Femur (tissue), 1 donor: ENCODE results near the gene AXIN1.
A peak's percentile ranks its signal among the peaks of the same experiment; 100 is the strongest.
"Not testable (repeated sequence)": the region's sequence is repeated elsewhere in the genome, so short reads cannot be mapped to it uniquely, and the experiment has no call there.

Source experiments
- DNase-seq: peaks from one replicate; pipeline ENCODE4 v3.0.0-alpha.2; 2017

The AXIN1 gene

DNA sequence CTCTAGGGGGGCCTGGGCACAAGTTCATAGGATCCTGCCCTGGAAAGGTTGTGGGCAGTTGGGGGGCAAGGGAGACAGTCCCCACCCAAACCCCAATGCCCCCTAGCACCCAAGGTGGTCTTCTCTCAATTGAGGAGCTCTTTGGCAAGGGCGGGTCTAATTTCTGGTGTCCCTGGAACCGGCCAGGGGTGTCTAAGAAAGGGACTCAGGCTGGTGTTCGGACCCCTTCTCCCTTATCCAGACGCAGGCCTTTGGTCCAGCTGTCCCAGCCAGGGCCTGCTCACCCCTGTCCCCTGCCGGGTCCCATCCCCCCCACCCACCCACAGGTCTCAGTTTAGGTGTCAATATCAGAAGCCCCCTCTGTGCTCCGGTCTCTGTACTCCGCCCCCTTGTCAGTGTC is 73.0 kb downstream of the AXIN1 start:
- DNase-seq, result no peak

DNA sequence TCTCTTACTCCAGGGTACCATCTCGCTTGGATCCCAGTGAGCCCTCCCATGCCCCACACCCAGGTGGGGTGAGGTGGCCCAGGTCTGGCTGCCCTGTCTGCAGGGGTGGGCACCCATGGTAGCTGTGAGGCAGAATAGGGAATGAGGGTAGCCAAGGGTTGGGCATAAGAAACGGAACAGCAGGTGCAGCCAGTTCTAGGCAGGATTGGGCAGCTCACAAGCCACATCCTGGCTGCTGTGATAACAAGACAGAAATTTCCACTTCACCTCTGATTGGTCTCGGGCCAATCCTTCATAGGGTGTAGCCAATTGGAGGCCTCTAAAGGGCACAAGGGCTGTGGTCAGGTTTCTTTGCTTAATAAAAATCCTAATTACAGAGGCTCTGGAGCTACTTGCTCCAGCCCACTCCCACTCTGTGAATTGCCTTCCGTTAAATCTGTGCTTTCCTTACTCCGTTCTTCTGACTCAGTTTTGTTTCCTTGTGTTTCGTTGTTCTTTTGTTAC is 73.6 kb downstream of the AXIN1 start:
- DNase-seq, result no peak

DNA sequence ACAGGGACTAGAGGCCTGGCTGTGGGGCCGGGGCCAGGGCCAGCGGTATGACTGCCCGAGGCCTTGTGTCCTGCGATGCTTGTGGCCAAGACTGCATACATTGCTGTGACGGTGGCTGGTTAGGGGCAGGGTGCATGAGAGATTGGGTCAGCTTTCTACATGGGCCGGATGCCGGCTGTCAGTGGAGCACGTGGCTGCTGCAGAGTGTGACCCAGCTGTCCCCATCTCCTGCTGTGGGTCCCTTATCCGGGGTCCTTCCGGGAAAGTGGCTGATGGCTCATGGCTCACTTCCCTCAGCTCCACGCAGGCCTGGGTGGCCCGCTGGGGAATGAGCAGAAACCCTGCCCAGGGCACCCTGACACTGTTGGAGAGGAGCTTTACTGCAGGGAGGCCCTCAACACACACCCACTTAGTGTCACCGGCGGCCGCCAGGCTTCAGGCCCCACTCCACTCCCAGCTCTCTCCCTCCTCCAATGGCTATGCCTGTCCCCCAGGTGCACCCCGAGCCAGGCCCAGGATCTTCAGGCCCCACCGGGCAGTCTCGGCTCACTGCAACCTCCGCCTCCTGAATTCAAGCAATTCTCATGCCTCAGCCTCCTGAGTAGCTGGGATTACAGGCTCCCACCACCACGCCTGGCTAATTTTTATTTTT is 76.0 kb downstream of the AXIN1 start:
- DNase-seq, result no peak

DNA sequence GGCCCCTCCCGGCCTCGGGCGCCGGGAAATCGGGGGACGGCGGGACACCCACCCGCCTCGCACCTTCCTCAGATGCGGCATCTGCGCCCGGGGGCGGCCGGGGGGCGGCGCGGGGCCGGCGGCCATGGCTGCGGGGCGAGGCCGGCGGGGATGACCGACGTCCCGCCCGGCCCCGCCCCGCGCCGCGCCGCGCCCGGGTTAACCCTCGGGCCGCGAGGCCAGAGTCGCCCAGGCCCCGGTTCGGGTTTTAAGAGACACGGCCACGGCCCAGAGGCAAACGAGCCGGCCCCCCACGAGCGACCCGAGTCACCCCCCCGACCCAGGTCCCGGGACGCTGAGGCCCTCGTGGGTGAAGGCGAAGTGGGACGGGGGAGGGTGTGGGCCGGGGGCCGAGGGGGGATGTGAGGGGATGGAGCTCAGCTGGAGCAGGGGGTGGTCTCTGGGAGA is 76.7 kb downstream of the AXIN1 start, which contains the start of gene RGS11:
Gene RGS11, minus strand, starts transcription at position 159 of the 447 bp plus-strand sequence. Its CDS starts 33 bp downstream, at position 126.
- DNase-seq, result peak; percentile 15

DNA sequence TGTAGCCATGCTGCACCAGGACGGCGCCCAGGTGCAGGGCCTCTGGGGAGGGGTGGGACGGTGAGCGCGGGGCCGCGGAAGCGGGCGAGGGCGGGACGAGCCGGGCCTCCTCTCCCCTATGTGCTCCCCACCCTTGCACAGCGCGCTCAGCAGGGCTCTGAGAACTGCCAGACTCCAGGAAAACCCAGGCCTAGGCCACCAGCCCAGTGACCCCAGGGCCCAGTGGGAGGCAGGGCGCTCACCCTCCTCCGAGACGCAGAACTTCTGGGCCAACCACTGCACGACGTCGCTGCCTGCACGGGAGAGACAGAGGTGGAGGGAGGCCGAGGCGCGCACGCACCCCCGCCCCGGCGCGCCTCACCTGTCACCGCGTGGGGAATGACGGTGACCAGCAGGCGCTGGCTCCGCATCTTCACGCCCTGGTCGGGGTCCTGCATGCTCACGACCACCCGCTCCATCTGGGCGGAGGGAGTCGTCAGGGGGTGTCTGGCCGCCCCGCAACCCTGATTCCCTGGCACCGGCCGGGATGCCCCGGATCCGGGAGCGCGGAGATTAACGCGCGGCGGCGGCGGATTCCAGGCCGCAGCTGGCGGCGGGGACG is 77.4 kb downstream of the AXIN1 start:
- peak; percentile 17 for DNase-seq

DNA sequence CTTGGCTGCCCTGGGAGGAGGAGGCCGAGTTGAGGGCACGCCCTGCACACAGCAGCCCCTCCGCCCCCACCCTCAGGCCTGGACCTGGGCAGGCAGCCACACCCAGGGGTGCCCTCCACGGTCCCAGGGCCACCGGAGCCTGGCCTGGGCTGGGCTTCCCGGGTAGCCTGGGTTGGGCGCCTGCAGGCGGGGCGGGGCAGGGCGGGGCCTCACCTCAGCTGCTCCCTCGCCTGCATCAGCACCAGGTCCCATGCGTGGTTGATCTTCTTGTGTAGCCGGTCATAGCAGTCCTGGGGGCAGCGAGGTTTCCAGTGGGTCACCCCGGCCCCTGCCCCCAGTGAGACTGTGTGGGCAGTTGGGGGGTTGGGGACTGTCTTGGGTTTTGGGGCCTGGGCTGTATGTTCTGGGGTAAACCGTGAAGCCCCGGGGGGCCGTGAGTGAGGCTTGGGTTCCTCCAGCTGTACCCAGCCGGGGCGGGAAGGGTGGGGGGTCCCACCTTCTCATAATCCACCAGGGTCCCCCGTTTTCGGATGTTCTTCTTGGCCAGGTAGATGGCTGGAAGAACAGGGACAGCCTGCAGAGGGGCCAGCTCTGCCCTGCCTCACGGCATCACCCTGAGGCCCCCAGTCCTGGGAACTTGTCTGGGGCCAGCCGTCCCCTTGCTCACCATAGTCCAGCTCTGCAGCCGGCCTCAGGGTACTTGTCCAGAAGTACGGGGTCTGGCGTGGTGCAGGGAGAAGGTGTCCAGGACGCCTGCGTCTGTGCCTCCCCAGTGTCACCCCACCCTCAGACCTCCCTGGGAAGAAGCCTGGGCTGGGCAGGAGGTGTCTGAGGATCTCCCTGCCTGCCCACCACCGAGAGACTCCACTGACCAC is 78.7 kb downstream of the AXIN1 start:
- DNase-seq, result peak; percentile 16

DNA sequence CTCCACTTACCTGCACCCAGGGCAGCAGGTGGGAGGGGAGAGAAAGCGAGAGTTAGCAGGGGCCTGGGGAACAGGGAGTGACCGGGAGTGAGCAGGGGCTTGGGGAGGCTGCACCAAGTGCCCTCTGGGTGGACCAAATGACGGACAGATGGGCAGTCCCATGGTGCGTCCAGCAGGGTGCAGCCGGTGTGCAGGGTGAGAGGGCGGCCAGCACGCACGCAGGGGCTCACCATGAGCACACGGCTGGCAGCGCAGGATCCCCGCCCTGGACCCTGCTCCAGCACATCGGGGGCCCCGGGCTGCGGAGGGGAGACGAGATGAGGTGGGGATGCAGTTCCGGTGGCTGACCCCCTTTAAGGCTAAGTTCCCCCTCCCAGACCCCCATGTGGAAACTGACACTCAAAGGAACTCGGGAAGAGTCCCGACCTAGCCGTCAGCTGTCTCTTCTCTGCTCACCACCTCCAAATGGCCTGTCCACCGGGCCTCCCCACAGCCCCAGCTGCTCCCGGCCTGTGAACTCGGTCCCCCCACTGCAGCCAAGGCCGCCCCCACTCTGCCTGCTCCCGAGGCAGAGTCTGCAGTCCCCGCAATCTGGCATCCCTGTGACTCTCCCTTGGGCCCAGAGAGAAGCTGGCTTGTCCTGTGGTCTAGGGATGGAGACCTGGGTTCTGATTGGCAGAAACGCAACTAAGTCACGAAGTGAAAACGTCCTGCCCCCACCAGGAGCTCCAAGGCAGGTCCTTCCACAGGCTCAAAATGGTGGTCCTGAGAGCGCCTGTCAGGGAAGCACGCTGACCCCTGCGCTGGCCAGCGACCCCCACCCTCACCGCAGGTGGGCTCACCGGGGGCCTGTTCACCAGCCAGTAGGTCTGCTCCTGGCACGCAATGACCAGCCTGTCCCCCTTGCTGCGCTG is 79.6 kb downstream of the AXIN1 start:
- DNase-seq, result peak; percentile 12

DNA sequence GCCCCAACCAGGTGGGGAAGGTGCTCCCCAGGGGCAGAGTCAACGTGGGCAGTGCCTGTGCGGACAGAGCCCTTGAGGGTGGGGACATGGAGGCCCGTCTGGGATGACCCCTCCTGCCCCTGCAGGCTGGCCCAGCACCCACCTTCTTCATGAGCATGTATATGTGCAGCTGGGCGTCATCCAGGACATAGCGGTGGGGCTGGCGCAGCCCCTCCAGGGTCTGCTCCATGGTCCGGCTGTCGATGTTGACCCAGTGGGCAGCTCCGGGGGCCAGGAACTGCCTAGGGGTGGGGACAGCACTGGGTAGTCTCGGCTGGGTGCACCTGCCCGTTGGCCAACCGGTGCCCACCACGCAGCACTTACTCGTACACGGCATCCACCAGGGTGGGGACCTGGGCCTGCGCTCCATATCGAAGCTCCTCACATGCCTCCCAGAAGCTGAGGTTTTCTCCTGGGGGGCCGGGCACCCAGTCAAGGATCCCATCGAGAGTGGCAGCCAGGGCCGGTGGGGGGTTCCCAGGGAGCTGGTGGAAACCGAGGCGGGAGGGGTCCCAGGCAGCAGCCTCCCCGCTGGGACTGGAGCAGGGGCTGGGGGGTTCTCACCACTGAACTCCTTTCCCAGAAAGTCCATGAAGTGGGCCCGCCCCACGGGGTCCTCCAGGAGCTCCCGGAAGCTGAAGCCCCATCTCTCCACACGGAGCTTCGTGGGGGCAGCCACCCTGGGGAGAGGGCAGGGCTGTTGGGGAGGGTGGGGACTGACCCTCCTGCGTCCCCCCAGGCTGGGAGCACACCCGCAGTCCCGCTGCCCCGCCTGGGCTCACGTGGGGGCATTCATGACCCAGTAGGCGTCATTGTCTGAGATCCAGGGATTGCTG is 81.9 kb downstream of the AXIN1 start:
- peak; percentile 19 for DNase-seq

DNA sequence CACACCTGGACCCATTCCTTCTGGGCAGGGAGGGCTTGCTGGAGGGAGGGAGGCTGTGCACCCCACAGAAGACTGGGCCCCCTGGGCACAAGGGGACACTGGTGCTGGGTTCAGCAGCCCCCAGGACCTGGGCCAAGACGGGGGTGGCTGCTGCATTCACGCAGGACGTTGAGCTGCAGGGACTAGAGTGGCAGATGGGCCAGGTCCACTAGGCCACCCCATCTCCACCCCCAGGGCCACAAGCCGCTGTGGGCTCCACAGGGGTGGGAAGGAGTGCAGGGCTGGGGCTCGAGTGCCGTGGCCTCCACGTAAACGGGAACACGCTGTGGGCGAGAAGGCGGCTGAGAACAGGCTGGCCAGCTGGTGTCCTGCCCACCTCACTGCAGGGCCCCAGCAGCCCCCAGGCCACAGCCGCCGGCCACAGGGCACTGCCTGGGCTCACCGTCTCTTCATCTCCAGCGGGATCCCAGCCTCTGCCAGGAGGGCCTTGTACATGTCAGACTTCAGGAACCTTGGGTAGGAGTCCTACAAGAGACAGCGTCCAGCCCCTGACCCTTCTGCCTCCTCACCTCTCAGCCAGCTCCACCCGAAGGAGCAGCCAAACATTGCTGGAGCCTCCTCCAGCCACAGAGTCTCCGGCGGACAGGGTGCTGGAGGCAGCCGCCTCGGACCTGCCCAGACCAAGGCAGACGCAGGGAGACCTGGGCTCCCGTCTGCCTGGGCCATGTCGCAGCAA is 83.3 kb downstream of the AXIN1 start:
- peak; percentile 16 for DNase-seq

DNA sequence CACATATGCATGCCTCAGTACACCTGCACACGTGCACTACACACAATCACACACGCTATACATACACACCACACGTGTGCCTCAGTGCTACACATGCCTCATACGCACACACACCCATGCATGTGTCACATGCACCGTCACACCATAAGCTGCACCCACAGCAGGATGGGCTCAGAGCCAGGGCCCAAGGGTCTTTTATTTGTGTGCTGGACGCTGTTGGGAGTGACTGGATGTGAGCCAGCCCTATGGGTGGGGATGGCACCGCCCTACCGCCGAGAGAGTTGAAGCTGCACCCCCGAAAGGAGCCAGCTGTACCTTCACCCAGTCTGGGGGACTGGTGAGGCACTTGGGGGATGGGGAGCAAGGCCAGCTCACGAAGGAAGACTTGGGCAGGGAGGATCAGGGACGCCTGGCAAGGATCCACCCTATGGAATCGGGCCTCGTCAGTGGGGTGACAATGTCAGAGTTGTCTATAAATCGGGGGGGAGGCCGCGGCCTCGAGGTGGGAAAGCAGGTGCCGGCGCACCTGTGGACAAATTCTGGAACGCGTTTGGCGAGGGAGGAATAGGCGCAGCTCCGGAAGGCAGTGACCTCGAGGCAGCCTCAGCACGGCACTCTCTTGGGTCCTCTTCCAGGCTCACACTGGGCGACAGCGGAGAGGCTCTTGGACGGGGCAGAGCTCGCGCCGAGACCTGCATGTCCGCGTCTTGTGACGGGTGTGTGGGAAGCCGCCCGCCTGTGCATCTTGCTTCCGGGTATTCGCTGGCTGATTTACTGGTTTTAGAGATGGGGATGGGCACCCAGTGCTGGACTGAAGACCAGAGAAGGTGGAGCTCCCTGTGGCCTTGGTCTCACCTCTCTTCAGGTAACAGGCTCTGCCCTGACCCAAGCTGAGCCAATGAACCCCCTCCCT is 84.1 kb downstream of the AXIN1 start:
- peak; percentile 16 for DNase-seq

DNA sequence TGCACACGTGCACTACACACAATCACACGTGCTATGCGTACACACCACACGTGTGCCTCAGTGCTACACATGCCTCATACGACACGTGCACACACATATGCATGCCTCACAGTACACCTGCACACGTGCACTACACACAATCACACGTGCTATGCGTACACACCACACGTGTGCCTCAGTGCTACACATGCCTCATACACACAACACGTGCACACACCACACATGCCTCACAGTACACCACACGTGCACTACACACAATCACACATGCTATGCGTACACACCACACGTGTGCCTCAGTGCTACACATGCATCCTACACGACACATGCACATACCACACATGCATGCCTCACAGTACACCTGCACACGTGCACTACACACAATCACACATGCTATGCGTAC is 85.0 kb downstream of the AXIN1 start:
- not testable (repeated sequence) for DNase-seq

DNA sequence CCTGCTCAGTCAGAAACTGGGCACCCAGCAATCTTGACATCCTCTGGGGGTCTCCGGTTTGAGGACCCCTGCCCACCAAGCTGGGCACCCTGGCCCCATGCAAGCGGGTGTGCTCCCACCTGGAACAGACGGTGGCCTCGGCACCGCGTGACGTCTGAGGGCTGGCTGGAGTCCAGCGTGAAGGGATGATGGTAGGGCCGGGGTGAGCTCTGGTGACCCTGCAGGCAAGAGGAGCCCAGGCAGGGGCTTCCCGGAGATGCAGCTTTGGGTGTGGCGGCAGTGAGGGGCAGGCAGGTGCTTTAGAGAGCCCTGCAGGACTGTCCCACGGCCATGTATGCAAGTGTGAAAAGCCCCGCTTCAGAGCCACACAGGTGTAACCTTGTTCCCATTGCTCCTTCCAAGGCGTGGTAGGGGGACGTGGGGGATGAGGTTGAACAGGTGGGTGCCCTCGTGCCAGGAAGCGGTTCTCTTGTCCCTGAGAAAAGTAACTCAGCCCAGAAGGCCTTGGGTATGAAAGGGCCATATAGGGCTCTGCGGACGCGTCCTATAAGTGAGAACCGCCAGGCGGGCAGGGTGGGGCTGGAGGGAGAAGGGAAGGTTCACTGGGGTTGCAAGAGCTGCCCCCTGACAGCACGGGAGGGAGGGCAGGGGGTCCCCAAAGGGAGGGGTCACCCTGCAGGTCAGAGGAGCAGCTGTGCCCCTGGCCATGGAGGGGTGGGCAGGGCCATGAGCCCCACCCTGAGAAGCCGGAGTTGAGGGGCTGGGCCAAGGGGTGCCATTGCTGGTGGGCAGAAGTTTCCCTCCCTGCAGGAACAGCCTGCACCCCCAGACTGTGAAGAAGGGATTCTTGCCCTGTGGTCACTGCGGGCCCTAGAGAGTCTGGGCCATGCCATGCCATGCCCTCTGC is 86.0 kb downstream of the AXIN1 start:
- DNase-seq, result no peak

DNA sequence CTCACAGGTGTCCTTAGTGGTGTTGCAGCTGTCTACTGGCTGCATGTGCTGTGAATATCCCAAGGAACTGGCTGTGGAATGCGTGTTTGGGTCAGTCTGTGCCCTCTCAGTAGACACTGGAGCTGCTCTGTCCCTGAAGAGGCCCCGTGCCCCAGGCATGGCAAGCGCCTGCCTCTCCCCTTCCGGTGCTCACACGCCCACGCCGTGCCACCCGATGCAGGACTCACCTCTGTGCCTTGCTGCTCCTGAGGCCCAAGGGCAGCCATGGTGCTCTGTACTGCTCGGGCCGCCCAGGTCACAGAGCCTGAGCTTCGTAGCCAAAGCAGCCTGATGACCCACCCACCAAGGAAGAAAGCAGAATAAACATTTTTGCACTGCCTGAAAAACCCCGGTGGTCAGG is 86.8 kb downstream of the AXIN1 start:
- DNase-seq, result no peak

DNA sequence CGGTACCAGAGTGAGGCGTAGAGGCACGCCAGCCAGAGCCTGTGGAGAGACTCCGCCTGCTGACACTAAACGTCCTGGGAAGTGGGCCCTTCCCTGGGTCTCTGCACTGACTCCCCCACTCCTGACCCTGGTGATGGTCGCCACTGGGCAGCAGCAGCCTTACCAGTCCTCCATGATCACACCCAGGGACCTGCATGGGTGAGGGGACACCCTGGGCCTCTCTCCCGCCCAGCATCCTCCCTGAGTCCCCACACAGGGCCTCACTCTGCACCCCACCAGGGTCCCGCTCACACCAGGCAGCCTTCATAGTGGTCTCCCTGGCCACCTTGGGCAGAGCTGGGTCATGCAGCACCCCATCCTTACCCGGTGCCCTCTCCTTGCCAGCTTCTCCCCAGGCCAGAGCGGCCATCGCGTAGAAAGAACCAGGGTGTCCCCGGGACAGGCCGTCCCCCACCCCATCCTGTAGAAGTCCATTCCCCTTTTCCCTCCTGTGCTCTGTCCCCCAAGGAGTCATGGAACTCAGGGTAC is 87.5 kb downstream of the AXIN1 start:
- no peak for DNase-seq

DNA sequence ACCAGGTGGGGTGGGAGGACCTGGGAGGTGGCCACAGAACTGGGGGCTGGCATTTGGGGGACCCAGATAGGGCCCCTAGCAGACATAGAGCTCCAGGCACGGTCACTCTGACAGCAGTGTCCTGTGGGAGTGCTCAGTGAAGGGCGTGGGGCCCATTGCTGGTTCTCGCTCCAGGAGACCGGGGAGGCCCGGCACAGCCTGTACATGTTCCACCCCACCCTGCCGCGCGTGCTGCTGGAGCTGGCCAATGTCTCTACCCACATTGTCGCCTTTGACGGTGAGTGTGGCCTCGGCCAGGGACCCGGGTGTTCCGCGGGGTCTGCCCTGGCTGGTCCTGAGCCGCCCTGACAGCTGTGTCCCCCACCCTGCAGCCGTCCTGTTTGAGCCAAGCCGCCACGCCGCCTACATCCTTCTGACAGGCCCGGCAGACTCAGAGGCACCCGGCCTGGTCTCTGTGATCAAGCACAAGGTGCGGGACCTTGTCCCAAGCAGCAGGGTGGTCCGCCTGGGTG is 88.0 kb downstream of the AXIN1 start:
- no peak for DNase-seq

DNA sequence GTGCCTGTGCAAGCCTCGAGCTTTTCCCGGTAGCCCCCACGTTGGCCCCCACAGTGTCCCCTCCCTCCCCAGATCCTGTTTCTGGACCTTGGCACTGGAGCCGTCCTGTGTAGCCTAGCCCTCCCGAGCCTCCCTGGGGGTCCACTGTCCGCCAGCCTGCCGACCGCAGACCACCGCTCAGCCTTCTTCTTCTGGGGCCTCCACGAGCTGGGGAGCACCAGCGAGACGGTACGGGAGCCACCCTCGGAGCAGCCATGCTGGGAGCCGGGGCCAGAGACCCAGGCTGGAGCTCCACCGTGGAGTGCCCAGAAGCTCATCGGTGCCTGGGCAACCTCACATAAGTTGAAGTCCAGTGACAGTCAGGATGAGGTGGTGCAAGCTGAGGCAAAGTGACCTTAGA is 88.6 kb downstream of the AXIN1 start:
- DNase-seq, result no peak

DNA sequence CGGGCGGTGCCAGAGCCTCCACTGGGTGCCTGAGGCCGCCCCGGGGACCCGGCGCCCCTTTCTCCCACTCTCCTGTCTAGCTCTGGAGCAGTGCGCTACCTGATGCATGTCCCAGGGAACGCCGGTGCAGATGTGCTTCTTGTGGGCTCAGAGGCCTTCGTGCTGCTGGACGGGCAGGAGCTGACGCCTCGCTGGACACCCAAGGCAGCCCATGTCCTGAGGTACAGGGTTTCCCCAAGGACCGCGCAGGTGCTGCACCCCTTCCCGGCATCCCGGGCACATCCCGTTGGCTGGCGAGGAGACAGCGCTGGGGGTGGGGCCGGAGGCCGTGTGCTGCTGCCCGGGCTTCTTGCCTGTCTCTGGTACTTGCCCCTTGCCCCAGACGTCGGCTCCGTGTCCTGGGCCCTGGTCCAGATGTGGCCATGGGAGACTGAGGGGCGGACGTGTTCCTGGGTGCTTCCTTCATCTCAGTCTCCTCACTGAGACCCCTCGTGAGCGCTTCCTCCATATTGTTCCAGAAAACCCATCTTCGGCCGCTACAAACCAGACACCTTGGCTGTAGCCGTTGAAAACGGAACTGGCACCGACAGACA is 89.2 kb downstream of the AXIN1 start:
- DNase-seq, result no peak
